Ishikawa (cell line): ENCODE data around the gene ELL2.

Source experiments
- CEBPB ChIP-seq: IDR thresholded peaks from 2 replicates; pipeline ENCODE4 v1.6.1; 2012
- CREB1 ChIP-seq: IDR thresholded peaks from 2 replicates; pipeline ENCODE4 v1.6.1; 2012; ENCODE audit warnings: low read depth
- EGR1 ChIP-seq: IDR thresholded peaks from 2 replicates; pipeline ENCODE4 v1.6.1; 2012
- EP300 ChIP-seq: IDR thresholded peaks from 2 replicates; pipeline ENCODE4 v1.6.1; 2012; ENCODE audit warnings: borderline replicate concordance
- FOXM1 ChIP-seq: IDR thresholded peaks from 2 replicates; pipeline ENCODE4 v1.6.1; 2012; ENCODE audit warnings: low read depth, borderline replicate concordance
- NFIC ChIP-seq: IDR thresholded peaks from 2 replicates; pipeline ENCODE4 v1.6.1; 2012
- RAD21 ChIP-seq: IDR thresholded peaks from 2 replicates; pipeline ENCODE4 v1.6.1; 2012; ENCODE audit warnings: low read depth
- TAF1 ChIP-seq: IDR thresholded peaks from 2 replicates; pipeline ENCODE4 v1.6.1; 2012; ENCODE audit warnings: low read depth, mild to moderate bottlenecking
- TCF12 ChIP-seq: IDR thresholded peaks from 2 replicates; pipeline ENCODE4 v1.6.1; 2012; ENCODE audit warnings: low read depth
- TEAD4 ChIP-seq: IDR thresholded peaks from 2 replicates; pipeline ENCODE4 v1.6.1; 2012
- YY1 ChIP-seq: IDR thresholded peaks from 2 replicates; pipeline ENCODE4 v1.6.1; 2012; ENCODE audit warnings: low read depth
- ZBTB7A ChIP-seq: IDR thresholded peaks from 2 replicates; pipeline ENCODE4 v1.6.1; 2012; ENCODE audit warnings: low read depth
- TF ChIP-seq, protein P1 (sequence below): IDR thresholded peaks from 2 replicates; pipeline ENCODE4 v1.6.1; 2012; ENCODE audit warnings: low read depth, mild to moderate bottlenecking
- TF ChIP-seq, protein P2 (sequence below): IDR thresholded peaks from 2 replicates; pipeline ENCODE4 v1.6.1; 2012
- TF ChIP-seq, protein P3 (sequence below): IDR thresholded peaks from 2 replicates; pipeline ENCODE4 v1.6.1; 2012

Gene ELL2

DNA sequence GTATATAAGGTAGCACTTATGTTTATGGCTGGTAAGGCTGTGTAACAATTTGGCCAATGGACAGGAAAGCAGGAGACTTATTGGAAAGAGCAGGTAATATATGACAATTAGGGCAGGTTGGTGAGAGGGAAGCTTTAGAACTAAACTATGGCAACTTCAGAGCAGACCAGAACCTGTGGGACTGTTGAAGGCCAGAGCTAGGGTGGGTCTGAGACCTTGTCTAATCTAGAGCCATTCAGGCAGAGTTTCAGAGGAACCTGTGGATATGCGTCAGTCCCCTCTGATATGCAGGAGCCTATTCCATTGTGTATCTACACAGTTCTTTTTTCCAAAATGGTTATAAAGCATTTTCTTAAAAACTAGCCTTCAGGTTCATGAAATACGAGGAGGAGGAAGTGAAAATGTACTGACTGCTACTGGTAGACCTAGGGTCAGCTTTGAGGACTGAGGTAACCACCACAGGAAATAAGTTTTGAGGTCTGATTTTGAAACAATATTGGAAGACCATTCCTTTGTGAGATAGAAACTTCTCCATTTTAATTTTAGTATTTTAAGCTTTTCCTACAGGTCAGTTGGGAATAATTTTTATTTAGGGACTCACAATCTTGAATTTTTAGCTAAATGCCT is 37.6 kb downstream of the ELL2 start:
- TF ChIP-seq EP300, result no peak
- no peak for TF ChIP-seq TCF12
- no peak for TF ChIP-seq ZBTB7A
- TF ChIP-seq, protein P1, sequence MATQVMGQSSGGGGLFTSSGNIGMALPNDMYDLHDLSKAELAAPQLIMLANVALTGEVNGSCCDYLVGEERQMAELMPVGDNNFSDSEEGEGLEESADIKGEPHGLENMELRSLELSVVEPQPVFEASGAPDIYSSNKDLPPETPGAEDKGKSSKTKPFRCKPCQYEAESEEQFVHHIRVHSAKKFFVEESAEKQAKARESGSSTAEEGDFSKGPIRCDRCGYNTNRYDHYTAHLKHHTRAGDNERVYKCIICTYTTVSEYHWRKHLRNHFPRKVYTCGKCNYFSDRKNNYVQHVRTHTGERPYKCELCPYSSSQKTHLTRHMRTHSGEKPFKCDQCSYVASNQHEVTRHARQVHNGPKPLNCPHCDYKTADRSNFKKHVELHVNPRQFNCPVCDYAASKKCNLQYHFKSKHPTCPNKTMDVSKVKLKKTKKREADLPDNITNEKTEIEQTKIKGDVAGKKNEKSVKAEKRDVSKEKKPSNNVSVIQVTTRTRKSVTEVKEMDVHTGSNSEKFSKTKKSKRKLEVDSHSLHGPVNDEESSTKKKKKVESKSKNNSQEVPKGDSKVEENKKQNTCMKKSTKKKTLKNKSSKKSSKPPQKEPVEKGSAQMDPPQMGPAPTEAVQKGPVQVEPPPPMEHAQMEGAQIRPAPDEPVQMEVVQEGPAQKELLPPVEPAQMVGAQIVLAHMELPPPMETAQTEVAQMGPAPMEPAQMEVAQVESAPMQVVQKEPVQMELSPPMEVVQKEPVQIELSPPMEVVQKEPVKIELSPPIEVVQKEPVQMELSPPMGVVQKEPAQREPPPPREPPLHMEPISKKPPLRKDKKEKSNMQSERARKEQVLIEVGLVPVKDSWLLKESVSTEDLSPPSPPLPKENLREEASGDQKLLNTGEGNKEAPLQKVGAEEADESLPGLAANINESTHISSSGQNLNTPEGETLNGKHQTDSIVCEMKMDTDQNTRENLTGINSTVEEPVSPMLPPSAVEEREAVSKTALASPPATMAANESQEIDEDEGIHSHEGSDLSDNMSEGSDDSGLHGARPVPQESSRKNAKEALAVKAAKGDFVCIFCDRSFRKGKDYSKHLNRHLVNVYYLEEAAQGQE, result no peak
- TF ChIP-seq CEBPB, result no peak
- no peak for TF ChIP-seq TAF1
- TF ChIP-seq, protein P2, sequence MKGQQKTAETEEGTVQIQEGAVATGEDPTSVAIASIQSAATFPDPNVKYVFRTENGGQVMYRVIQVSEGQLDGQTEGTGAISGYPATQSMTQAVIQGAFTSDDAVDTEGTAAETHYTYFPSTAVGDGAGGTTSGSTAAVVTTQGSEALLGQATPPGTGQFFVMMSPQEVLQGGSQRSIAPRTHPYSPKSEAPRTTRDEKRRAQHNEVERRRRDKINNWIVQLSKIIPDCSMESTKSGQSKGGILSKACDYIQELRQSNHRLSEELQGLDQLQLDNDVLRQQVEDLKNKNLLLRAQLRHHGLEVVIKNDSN, result no peak
- TF ChIP-seq YY1, result no peak
- no peak for TF ChIP-seq RAD21
- no peak for TF ChIP-seq NFIC
- no peak for TF ChIP-seq FOXM1
- TF ChIP-seq EGR1, result no peak
- TF ChIP-seq TEAD4, result no peak
- no peak for TF ChIP-seq CREB1
- TF ChIP-seq, protein P3, sequence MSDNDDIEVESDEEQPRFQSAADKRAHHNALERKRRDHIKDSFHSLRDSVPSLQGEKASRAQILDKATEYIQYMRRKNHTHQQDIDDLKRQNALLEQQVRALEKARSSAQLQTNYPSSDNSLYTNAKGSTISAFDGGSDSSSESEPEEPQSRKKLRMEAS, result no peak

DNA sequence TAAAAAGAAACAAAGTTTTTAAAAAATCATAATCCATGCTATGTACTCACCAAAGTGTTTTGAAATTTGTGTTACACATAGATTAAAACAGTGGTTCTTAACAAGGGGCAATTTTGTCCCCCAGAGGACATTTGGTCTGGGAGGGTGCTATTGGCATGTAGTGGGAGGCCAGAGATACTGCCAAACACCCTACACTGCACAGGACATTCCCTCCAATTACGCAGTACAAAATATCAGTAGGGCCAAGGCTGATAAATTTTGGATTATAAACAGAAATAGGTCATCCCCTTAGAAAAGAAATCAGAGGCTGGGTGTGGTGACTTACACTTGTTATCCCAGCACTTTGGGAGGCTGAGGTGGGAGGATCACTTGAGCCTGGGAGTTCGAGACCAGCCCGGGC is 38.9 kb downstream of the ELL2 start:
- TF ChIP-seq, protein P2, result no peak
- TF ChIP-seq CREB1 (no peak), TAF1 (no peak), EGR1 (no peak), RAD21 (no peak), ZBTB7A (no peak), FOXM1 (no peak), CEBPB (no peak), EP300 (no peak), NFIC (no peak), YY1 (no peak)
- TF ChIP-seq, protein P1, result no peak
- TF ChIP-seq, protein P3, result no peak

DNA sequence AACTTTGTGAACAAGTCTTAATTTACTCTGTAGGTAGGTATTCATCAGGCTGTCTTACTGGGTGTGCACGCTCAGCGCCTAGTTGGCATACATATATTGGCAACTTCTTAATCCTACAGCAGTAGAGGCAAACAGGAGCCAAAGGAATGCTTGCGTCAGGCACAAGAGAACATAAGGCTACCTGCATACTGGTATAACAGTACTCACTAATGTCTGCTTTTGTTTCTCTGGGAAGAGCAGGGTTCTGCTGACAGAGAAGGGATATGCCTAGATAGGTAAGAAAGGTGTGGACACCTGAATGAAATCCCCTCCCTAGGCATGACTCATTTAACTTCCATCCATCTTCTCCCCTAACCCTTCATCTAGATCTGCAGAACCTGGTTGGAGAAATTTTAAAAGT is 40.1 kb downstream of the ELL2 start:
- TF ChIP-seq, protein P3, result no peak
- TF ChIP-seq ZBTB7A (no peak), TCF12 (no peak), YY1 (no peak), CREB1 (no peak), CEBPB (no peak), TEAD4 (no peak), NFIC (no peak), FOXM1 (no peak), RAD21 (no peak), EP300 (no peak), EGR1 (no peak), TAF1 (no peak)
- TF ChIP-seq, protein P2, result no peak
- TF ChIP-seq, protein P1, result no peak
